ENCODE measurements around the gene PLEKHG5.

Gene PLEKHG5

DNA sequence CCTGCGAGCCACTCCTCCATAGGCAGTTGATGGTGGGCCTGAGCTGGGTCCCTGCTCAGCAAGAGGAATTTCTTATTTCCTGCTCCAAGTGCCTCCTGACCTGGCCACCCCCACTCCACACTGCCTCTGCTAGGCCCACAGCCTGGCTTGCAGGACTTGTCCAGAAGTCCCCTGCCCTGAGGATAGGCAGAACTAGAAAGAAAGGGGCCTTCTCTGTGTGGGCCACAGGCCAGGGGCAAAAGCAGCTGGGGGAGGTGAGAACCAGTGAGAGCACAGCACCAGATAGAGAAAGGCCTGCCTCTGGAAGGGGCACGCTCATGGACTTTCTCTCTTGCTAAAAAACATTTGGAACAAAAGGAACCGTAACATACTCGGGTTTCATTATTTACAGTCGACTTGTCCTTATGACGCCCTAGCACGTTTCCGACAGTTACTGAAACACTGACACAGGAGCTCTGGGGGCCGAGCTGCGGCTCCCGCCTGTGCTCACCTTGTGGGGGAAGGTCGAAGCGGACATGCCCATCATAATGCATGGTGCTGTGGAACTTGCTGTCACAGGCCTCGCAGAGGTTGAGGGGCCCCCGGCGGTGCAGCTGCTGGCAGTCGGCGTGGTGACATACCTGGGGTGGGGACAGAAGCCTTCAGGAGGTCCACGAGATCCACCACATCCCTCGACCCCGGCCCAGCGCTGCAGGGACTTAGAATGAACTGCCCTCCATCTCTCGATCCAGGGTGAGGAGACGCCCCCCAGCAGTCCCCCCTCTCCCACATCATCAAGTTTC, 14.2 kb downstream of the PLEKHG5 start:
- DNase-seq (ENCODE audit: low read depth in 2 of 2, low spot score in 1 of 2) = no peak

GRCh38 chr1:6476483-6476882, 15.0 kb downstream of the PLEKHG5 start:
- no peak for DNase-seq (ENCODE audit: low read depth in 2 of 2, low spot score in 1 of 2)

GRCh38 chr1:6475381-6476133, 15.9 kb downstream of the PLEKHG5 start:
- DNase-seq (ENCODE audit: low read depth in 2 of 2, low spot score in 1 of 2) = peak; percentile 53 to 67

GRCh38 chr1:6474815-6475282, 16.6 kb downstream of the PLEKHG5 start:
- no peak for DNase-seq (ENCODE audit: low read depth in 2 of 2, low spot score in 1 of 2)

- no peak for DNase-seq (ENCODE audit: low read depth in 2 of 2, low spot score in 1 of 2)
These were observed 17.3 kb downstream of the PLEKHG5 start for GRCh38 chr1:6473974-6474814.

DNA sequence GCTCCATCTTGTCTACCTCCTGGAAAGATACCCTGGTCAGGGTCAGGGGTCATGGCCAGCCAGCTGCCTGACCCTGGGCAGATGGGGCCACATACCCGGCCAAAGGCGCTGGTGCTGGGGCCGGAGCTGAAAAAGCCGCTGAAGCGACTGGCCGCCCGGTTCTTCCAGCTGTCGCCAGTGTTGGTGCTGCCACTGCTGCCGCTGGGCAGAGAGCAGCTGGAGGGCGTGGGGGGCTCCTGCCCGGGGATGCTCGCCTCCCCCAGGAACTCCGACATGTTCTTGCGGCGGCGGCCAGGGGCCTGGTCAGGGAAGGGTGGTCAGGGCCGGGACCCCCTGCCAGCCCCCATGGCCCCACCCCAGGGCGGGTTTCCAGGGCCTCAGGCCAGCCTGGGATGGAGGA, 18.3 kb downstream of the PLEKHG5 start:
- DNase-seq (ENCODE audit: low read depth in 2 of 2, low spot score in 1 of 2) = no peak

GRCh38 chr1:6472391-6472790, 19.1 kb downstream of the PLEKHG5 start:
- no peak for DNase-seq (ENCODE audit: low read depth in 2 of 2, low spot score in 1 of 2)

- no peak for DNase-seq (ENCODE audit: low read depth in 2 of 2, low spot score in 1 of 2)
These were observed 19.5 kb downstream of the PLEKHG5 start for GRCh38 chr1:6471970-6472368.

GRCh38 chr1:6471086-6471969, 20.1 kb downstream of the PLEKHG5 start:
- no peak for DNase-seq (ENCODE audit: low read depth in 2 of 2, low spot score in 1 of 2)

DNA sequence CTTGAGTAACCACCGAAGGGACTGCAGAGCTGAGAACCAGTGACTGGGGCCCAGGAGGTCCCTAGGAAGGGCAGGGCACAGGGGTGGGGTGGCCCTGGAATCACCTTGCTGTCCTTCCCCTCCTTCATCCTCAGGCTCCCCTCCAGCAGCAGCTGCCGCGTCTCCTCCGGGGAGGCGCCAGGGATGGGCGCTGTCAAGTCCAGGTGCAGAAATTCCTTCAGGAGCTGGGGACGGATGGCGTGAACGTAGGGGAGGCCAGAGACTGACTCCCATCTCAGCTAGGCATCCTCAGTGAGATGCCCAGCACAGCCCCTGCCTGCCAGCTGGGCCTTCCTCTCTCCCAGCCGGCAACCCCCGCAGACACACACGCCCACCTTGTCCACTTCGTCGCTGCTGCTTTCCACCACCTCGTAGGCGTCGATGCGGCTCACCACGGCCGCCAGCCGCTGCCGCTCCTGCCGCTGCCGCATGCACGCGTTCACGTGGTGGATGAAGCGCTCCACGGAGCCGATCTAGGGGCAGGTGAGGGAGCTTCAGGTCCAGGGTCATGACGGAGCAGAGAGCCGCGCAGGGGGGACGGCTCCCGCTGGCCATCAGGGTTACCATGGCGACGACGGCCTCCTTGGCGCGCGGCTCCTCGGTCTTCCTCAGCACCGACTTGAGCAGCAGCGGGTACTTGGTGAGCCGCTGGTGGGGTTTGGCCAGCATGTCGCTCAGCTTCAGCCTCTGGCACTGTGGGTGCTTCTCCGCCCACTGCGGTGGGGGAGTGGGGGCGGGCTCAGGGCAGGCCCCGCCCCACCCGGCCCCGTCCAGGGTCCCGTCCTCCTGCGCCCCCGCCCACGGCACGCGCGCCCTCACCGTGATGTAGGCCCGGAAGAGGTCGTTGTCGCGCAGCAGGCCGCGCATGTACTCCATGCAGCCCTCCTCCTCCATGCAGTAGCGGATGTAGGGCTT, 21.1 kb downstream of the PLEKHG5 start:
- DNase-seq (ENCODE audit: low read depth in 2 of 2, low spot score in 1 of 2) = no peak

- no peak for DNase-seq (ENCODE audit: low read depth in 2 of 2, low spot score in 1 of 2)
These were observed 22.6 kb downstream of the PLEKHG5 start for GRCh38 chr1:6468729-6469461.

- DNase-seq (ENCODE audit: low read depth in 2 of 2, low spot score in 1 of 2) = no peak
These were observed 23.5 kb downstream of the PLEKHG5 start for GRCh38 chr1:6467744-6468688.

GRCh38 chr1:6467224-6467623, 24.2 kb downstream of the PLEKHG5 start:
- no peak for DNase-seq (ENCODE audit: low read depth in 2 of 2, low spot score in 1 of 2)

GRCh38 chr1:6466751-6467150, 24.7 kb downstream of the PLEKHG5 start:
- no peak for DNase-seq (ENCODE audit: low read depth in 2 of 2, low spot score in 1 of 2)

DNA sequence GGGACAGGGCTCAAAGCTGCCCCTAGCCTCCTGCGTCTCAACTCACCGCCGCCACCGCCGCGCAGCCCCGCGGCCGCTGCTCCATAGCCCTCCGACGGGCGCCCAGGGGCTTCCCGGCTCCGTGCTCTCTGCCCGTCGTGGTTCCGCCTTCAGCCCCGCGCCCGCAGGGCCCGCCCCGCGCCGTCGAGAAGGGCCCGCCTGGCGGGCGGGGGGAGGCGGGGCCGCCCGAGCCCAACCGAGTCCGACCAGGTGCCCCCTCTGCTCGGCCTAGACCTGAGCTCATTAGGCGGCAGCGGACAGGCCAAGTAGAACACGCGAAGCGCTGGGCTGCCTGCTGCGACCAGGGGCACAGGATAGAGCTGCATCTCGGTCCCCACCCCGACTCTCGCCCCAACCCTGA, 25.4 kb downstream of the PLEKHG5 start, which contains the start of gene TNFRSF25:
TNFRSF25 (minus strand) TSS at position 151 of the 400 bp plus-strand sequence; CDS start at position 85, 66 bp downstream.
- no peak for DNase-seq (ENCODE audit: low read depth in 2 of 2, low spot score in 1 of 2)

DNA sequence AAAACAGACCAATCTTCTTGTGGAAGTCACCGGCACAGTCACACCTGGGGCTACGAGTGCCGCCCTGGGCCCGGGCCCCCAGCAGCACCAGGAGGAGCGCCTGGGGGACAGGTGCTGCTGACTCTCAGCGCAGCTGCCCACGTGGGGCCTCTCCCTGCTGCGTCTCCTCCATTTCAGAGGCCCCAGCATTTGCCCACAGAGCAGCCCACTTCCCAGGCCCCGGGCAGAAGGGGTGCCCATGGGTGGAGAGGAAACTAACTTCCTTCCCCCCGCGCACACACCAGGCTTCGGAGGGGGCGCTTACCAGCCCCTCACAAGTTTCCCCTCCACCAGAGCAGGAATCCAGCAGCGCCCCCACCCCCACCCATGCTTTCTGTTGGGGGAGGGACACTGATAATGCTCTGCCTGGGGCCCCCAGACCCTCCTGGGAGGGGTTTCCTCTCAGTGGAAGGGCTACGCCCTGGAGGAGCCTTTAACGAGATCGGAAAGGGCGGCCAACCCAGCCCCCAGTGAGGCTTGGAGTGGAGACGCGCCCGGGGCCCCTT, 25.9 kb downstream of the PLEKHG5 start:
- no peak for DNase-seq (ENCODE audit: low read depth in 2 of 2, low spot score in 1 of 2)

- DNase-seq (ENCODE audit: low read depth in 2 of 2, low spot score in 1 of 2) = no peak
These were observed 26.6 kb downstream of the PLEKHG5 start for GRCh38 chr1:6464915-6465314.
